K562 (cell line): ENCODE data around the gene SERP1. TPM values are rescaled to one million over a fixed set of nuclear protein-coding genes. Genes with fewer than 3 reads are reported as not detected.

ENCODE experiments used
- ATAC-seq: fragments of 200-7000 bp; cut with Tn5 transposase; 3 replicates; pipeline ENCODE4 v1.9.1; 2020; ENCODE audit warnings: moderate library complexity
- BruUV-seq: library from RNA; stranded (reverse); fragments of 400-500 nt; replicated peaks from 2 replicates; lab custom pipeline; 2021; lab: Mats Ljungman, UMichigan
- CTCF ChIA-PET: fragments of 300-600 bp; formaldehyde crosslinking; extraction: SDS; loops from one replicate; lab custom pipeline; 2021; ENCODE audit warnings: low intra/inter-chr PET ratio; lab: Yijun Ruan, JAX
- POLR2A ChIA-PET: fragments of 300-600, 350-650 bp; sonication (Branson Sonifier 250); formaldehyde crosslinking; extraction: SDS; loops from one replicate; lab custom pipeline; 2021; ENCODE audit warnings: antibody characterized with exemption, inconsistent platforms; lab: Yijun Ruan, JAX
- DNase-seq, 4 experiments: peaks; one replicate each; pipeline versions ENCODE4 v3.0.0 to v3.0.0-alpha.2; 2011 to 2018; ENCODE audit warnings: low spot score in 3 of 4, mixed read lengths in 3 of 4; ENCODE audit errors: extremely low read depth in 1 of 4
- FAIRE-seq: peaks from 2 replicates; lab custom pipeline; 2011; peaks lifted over from hg19 to GRCh38; lab: Jason Lieb, UNC
- H2AFZ ChIP-seq: 2 replicates; pipeline ENCODE4 v1.6.0; 2011; ENCODE audit warnings: low read depth, low read length, control low read depth, inconsistent platforms
- H3K27ac ChIP-seq: fragments of 200-600 bp; 3 replicates; pipeline ENCODE4 v1.8.0; 2011; ENCODE audit warnings: low read depth, mild to moderate bottlenecking, control low read depth, inconsistent platforms, low read length, moderate library complexity, mixed read lengths; ENCODE audit errors: extremely low read depth
- H3K27me3 ChIP-seq, 2 experiments: fragments of 300-600 bp in 1 of 2; 2 replicates in 1 of 2; 3 replicates in 1 of 2; pipeline versions ENCODE4 v1.6.0 to v1.8.0; 2011; ENCODE audit warnings: inconsistent platforms in 2 of 2, low read length in 2 of 2, mild to moderate bottlenecking in 1 of 2, mixed read lengths in 1 of 2, moderate library complexity in 1 of 2; ENCODE audit not compliant: control insufficient read depth in 2 of 2, insufficient read depth in 2 of 2
- H3K36me3 ChIP-seq: fragments of 300-600 bp; 3 replicates; pipeline ENCODE4 v1.8.0; 2011; ENCODE audit warnings: mild to moderate bottlenecking, low read length, inconsistent platforms; ENCODE audit not compliant: control insufficient read depth, insufficient read depth
- H3K4me1 ChIP-seq, 2 experiments: fragments of 200-600 bp in 1 of 2; replicated peaks in 1 of 2; 2 replicates in 1 of 2; 3 replicates in 1 of 2; pipeline versions ENCODE4 v1.5.1 to v1.8.0; 2011; ENCODE audit warnings: inconsistent platforms in 2 of 2, low read length in 2 of 2, mild to moderate bottlenecking in 1 of 2, mixed read lengths in 1 of 2, moderate library complexity in 1 of 2; ENCODE audit not compliant: control insufficient read depth in 2 of 2, insufficient read depth in 2 of 2
- H3K4me2 ChIP-seq: 2 replicates; pipeline ENCODE4 v1.6.1; 2011; ENCODE audit warnings: low read length, control low read depth, inconsistent platforms, mixed read lengths; ENCODE audit not compliant: insufficient read depth
- H3K4me3 ChIP-seq: fragments of 200-600 bp; sonication (generic), shearing (Covaris generic); 2 replicates; pipeline ENCODE4 v1.5.1; 2016; ENCODE audit warnings: control low read depth, inconsistent platforms
- H3K79me2 ChIP-seq: fragments of 200-600 bp; 3 replicates; pipeline ENCODE4 v1.8.0; 2011; ENCODE audit warnings: low read length, inconsistent platforms; ENCODE audit not compliant: control insufficient read depth, insufficient read depth
- H3K9ac ChIP-seq, 2 experiments: 2 replicates each; pipeline versions ENCODE4 v1.6.0 to v1.6.1; 2011; ENCODE audit warnings: low read depth in 2 of 2, low read length in 2 of 2, control low read depth in 1 of 2, inconsistent platforms in 1 of 2, mild to moderate bottlenecking in 1 of 2, mixed read lengths in 1 of 2; ENCODE audit not compliant: insufficient read depth in 1 of 2
- H3K9me1 ChIP-seq: one replicate; pipeline ENCODE4 v1.6.0; 2011; ENCODE audit warnings: inconsistent platforms, mild to moderate bottlenecking, low read length, moderate library complexity; ENCODE audit not compliant: control insufficient read depth, insufficient read depth
- H3K9me3 ChIP-seq: replicated peaks from 2 replicates; pipeline ENCODE4 v1.5.1; 2011; ENCODE audit warnings: low read depth, low read length, inconsistent platforms; ENCODE audit not compliant: control insufficient read depth, insufficient read depth
- H4K20me1 ChIP-seq: replicated peaks from 2 replicates; pipeline ENCODE4 v1.6.1; 2011; ENCODE audit warnings: low read length, inconsistent platforms, mixed read lengths; ENCODE audit not compliant: control insufficient read depth, insufficient read depth
- CAMTA2 ChIP-seq: fragments of 250-450 bp; sonication (Bioruptor Pico); conservative IDR thresholded peaks from 2 replicates; pipeline ENCODE4 v1.5.1; 2022
- CBX1 ChIP-seq: sonication (generic); IDR thresholded peaks from 2 replicates; pipeline ENCODE4 v1.6.1; 2016; ENCODE audit warnings: antibody characterized with exemption, low read depth, mild to moderate bottlenecking
- CC2D1A ChIP-seq: fragments of 450-650 bp; IDR thresholded peaks from 2 replicates; pipeline ENCODE4 v1.6.1; 2017; ENCODE audit warnings: mild to moderate bottlenecking
- CHD1 ChIP-seq: fragments of 200-600 bp; sonication (generic); IDR thresholded peaks from one replicate; pipeline ENCODE4 v1.6.1; 2012; ENCODE audit warnings: mild to moderate bottlenecking, moderate library complexity, low read length, inconsistent platforms
- IRF2 ChIP-seq: sonication (generic); formaldehyde crosslinking; IDR thresholded peaks from 2 replicates; pipeline ENCODE4 v1.8.1; 2022; ENCODE audit warnings: mild to moderate bottlenecking, missing genetic modification reagents
- KLF1 ChIP-seq: fragments of 450-650 bp; IDR thresholded peaks from 2 replicates; pipeline ENCODE4 v1.6.1; 2016; ENCODE audit warnings: missing genetic modification characterization, missing compliant biosample characterization
- MTA3 ChIP-seq: fragments of 450-650 bp; formaldehyde crosslinking; IDR thresholded peaks from 2 replicates; pipeline ENCODE4 v1.6.1; 2017; ENCODE audit warnings: mild to moderate bottlenecking, borderline replicate concordance
- TAF9B ChIP-seq: fragments of 450-650 bp; IDR thresholded peaks from 2 replicates; pipeline ENCODE4 v1.6.1; 2018; ENCODE audit warnings: mild to moderate bottlenecking; ENCODE audit not compliant: partially characterized antibody
- ZC3H8 ChIP-seq: fragments of 450-650 bp; IDR thresholded peaks from 2 replicates; pipeline ENCODE4 v1.6.1; 2017
- ZFP36 ChIP-seq: fragments of 150-350 bp; IDR thresholded peaks from 2 replicates; pipeline ENCODE4 v1.6.1; 2018; ENCODE audit warnings: low read length, low read depth; ENCODE audit not compliant: partially characterized antibody
- ZNF3 ChIP-seq: fragments of 250-450 bp; sonication (Bioruptor Pico); IDR thresholded peaks from 2 replicates; pipeline ENCODE4 v1.5.0; 2021; ENCODE audit warnings: mild to moderate bottlenecking, moderate library complexity
- ZNF436 ChIP-seq: fragments of 250-450, 450-650 bp; sonication (Bioruptor Pico); formaldehyde crosslinking; IDR thresholded peaks from 2 replicates; pipeline ENCODE4 v1.7.0; 2020; ENCODE audit warnings: mild to moderate bottlenecking
- ZNF717 ChIP-seq: fragments of 250-450 bp; sonication (Bioruptor Pico); IDR thresholded peaks from 2 replicates; pipeline ENCODE4 v1.5.0; 2021
- WGBS: fragments of 100-300 bp; shearing (Covaris generic); methylation state at CpG from one replicate; pipeline ENCODE4 v1.1.6; 2016; ENCODE audit warnings: low coverage, mixed read lengths; ENCODE audit not compliant: insufficient coverage; ENCODE audit errors: missing lambda C conversion rate; 5-methylcytosine and 5-hydroxymethylcytosine counted together
- in situ Hi-C: fragments of 300-500 bp; cut with MboI; formaldehyde crosslinking; loops from 4 replicates; pipeline ENCODE4 v1.15.0; 2018; ENCODE audit warnings: inconsistent platforms, mixed read lengths
- intact Hi-C: fragments of 100-400 bp; cut with micrococcal nuclease; formaldehyde crosslinking; loops from 2 replicates; pipeline ENCODE4 v1.14.2; 2022
- polyA plus RNA-seq, 8 experiments: library from polyadenylated mRNA; depleted of rRNA in 4 of 8; stranded (reverse) in 5 of 8; unstranded in 3 of 8; fragments of >200 nt; fragmentation: Nextera tagmentation in 2 of 8; fragmentation: Illumina TruSeq in 1 of 8; extraction: Ambion mirVana in 2 of 8; extraction: Trizol in 1 of 8; gene quantifications; 2 replicates each; pipeline versions ENCODE4 v1.2.1 to v1.2.3, GENCODE V29; 2011 to 2014; ENCODE audit warnings: inconsistent platforms in 1 of 8, missing spikeins in 1 of 8
- total RNA-seq, 7 experiments: library from RNA; depleted of rRNA in 6 of 7; stranded (reverse); fragments of >200 nt in 6 of 7; fragmentation: Illumina TruSeq in 2 of 7; extraction: Trizol in 2 of 7; gene quantifications; 2 replicates each; pipeline versions ENCODE4 v1.2.1 to v1.2.3, GENCODE V29; 2011 to 2021; ENCODE audit warnings: low replicate concordance in 1 of 7
- TF ChIP-seq, protein P1 (sequence below): fragments of 250-450 bp; sonication (Bioruptor Pico); IDR thresholded peaks from 2 replicates; pipeline ENCODE4 v1.8.0; 2022; ENCODE audit warnings: moderate library complexity, mild to moderate bottlenecking, inconsistent platforms

The SERP1 gene
- total and polyA plus RNA-seq, 9 of the 15 experiments (the other 6 are each of a cell fraction or from before 2014, with no cell fraction given), result 38.6 to 443 (median 121) TPM

GRCh38 chr3:150582620-150583019, 36.3 kb upstream of the SERP1 start:
- CTCF ChIA-PET, result no interaction called here
- intact Hi-C loops (no loop called here), in situ Hi-C loops (no loop called here)
- H3K4me2 ChIP-seq, result no peak overlapping the region
- ATAC-seq (no peak), FAIRE-seq (no peak), DNase-seq (no peak)
- no peaks in the 10 kb centered on the region for H3K27me3 ChIP-seq
- H3K79me2 ChIP-seq, result peaks cover 34% of the 10 kb centered on the region
- H3K9me1 ChIP-seq, result no peaks in the 10 kb centered on the region
- TF ChIP-seq TAF9B (no peak), MTA3 (no peak), KLF1 (tag) (no peak), ZC3H8 (no peak), ZNF436 (CRISPR knock-in tag) (no peak), CHD1 (no peak), ZFP36 (no peak), CAMTA2 (CRISPR knock-in tag) (no peak), CC2D1A (no peak), IRF2 (CRISPR knock-in tag) (no peak), ZNF3 (no peak), CBX1 (no peak), ZNF717 (CRISPR knock-in tag) (no peak)
- TF ChIP-seq, protein P1, sequence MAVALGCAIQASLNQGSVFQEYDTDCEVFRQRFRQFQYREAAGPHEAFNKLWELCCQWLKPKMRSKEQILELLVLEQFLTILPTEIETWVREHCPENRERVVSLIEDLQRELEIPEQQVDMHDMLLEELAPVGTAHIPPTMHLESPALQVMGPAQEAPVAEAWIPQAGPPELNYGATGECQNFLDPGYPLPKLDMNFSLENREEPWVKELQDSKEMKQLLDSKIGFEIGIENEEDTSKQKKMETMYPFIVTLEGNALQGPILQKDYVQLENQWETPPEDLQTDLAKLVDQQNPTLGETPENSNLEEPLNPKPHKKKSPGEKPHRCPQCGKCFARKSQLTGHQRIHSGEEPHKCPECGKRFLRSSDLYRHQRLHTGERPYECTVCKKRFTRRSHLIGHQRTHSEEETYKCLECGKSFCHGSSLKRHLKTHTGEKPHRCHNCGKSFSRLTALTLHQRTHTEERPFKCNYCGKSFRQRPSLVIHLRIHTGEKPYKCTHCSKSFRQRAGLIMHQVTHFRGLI (CRISPR knock-in tag), result no peak
- no peak overlapping the region for H3K4me3 ChIP-seq
- no peak overlapping the region for H3K9ac ChIP-seq
- H4K20me1 ChIP-seq, result no peaks in the 10 kb centered on the region
- no peaks in the 10 kb centered on the region for H3K9me3 ChIP-seq
- BruUV-seq, result no TSS peak
- H3K36me3 ChIP-seq, result peaks cover 80% of the 10 kb centered on the region
- H2AFZ ChIP-seq, result no peak overlapping the region
- H3K4me1 ChIP-seq, result no peaks in the 10 kb centered on the region
- POLR2A ChIA-PET, result no interaction called here
- no peak overlapping the region for H3K27ac ChIP-seq
- WGBS, result 88% methylated on average over 2 of the region's 2 CpGs
